ENCODE measurements around the gene SRCIN1. TPM values are rescaled to one million over a fixed set of nuclear protein-coding genes. Genes with fewer than 3 reads are reported as not detected.

SRCIN1 gene
- total and polyA plus RNA-seq, 4 donors = 0.05 to 5.3 (median 2.7) TPM

DNA sequence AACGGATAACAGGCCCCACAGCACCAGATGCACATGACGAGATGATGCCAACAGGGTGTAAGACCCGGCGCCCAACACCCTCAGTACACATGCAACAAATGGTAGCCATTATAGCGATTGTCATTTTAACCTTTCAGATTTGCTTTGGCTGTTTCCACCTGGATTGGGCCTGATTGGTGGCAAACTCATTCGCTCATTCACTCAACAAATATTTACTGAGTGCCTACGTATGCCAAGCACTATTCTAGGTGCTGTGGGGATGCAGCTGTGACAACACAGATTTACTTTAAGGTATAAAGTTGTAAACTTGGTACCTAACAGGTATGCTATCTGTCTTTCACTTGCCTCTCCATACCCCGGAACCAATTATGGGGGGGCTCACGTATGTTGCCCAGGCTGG, 66.8 kb downstream of the SRCIN1 start:
- Histone ChIP-seq H3K27me3 (ENCODE audit: control insufficient read depth in 4 of 4, insufficient read depth in 4 of 4, low read length in 3 of 4) (no peaks in the 10 kb centered on the region), H3K9ac (ENCODE audit: low read depth in 1 of 2, low read length in 2 of 2) (no peak overlapping the region), H3K27ac (ENCODE audit: low read depth in 1 of 2, low read length in 2 of 2) (no peak overlapping the region), H3K4me3 (ENCODE audit: low read depth in 1 of 3, low read length in 3 of 3) (no peak overlapping the region), H3K36me3 (ENCODE audit: control insufficient read depth in 4 of 4, insufficient read depth in 3 of 4, low read depth in 1 of 4, low read length in 3 of 4) (no peaks in the 10 kb centered on the region), H3K9me3 (ENCODE audit: control insufficient read depth in 4 of 4, low read length in 3 of 4) (no peaks in the 10 kb centered on the region), H3K4me1 (ENCODE audit: control insufficient read depth in 4 of 4, insufficient read depth in 4 of 4, low read length in 3 of 4) (peaks cover 0 to 7% (median 0%) of the 10 kb centered on the region in 4 donors)
- TF ChIP-seq HNF4A (conservative IDR thresholded peaks at IDR 0.05) = no peak
- no peak for TF ChIP-seq GABPA (IDR thresholded peaks at IDR 0.05 in 1 of 2, conservative IDR thresholded peaks at IDR 0.05 in 1 of 2)
- no peak for TF ChIP-seq JUND (IDR thresholded peaks at IDR 0.05)
- TF ChIP-seq TAF1 (conservative IDR thresholded peaks at IDR 0.05) = no peak
- TF ChIP-seq YY1 (IDR thresholded peaks at IDR 0.05) = no peak
- no peak for TF ChIP-seq NR2F2 (IDR thresholded peaks at IDR 0.05)
- TF ChIP-seq, protein P1, sequence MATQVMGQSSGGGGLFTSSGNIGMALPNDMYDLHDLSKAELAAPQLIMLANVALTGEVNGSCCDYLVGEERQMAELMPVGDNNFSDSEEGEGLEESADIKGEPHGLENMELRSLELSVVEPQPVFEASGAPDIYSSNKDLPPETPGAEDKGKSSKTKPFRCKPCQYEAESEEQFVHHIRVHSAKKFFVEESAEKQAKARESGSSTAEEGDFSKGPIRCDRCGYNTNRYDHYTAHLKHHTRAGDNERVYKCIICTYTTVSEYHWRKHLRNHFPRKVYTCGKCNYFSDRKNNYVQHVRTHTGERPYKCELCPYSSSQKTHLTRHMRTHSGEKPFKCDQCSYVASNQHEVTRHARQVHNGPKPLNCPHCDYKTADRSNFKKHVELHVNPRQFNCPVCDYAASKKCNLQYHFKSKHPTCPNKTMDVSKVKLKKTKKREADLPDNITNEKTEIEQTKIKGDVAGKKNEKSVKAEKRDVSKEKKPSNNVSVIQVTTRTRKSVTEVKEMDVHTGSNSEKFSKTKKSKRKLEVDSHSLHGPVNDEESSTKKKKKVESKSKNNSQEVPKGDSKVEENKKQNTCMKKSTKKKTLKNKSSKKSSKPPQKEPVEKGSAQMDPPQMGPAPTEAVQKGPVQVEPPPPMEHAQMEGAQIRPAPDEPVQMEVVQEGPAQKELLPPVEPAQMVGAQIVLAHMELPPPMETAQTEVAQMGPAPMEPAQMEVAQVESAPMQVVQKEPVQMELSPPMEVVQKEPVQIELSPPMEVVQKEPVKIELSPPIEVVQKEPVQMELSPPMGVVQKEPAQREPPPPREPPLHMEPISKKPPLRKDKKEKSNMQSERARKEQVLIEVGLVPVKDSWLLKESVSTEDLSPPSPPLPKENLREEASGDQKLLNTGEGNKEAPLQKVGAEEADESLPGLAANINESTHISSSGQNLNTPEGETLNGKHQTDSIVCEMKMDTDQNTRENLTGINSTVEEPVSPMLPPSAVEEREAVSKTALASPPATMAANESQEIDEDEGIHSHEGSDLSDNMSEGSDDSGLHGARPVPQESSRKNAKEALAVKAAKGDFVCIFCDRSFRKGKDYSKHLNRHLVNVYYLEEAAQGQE (IDR thresholded peaks at IDR 0.05) = no peak
- TF ChIP-seq MAX (IDR thresholded peaks at IDR 0.05) = no peak
- TF ChIP-seq EGR1 (IDR thresholded peaks at IDR 0.05; ENCODE audit: low read depth in 2 of 2) = no peak
- TF ChIP-seq FOXA1 (IDR thresholded peaks at IDR 0.05) = no peak
- TF ChIP-seq, protein P2, sequence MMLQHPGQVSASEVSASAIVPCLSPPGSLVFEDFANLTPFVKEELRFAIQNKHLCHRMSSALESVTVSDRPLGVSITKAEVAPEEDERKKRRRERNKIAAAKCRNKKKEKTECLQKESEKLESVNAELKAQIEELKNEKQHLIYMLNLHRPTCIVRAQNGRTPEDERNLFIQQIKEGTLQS (IDR thresholded peaks at IDR 0.05) = no peak
- no peak for TF ChIP-seq CTCF (IDR thresholded peaks at IDR 0.05; ENCODE audit: low read depth, low read length, missing input control)
- TF ChIP-seq RAD21 (IDR thresholded peaks at IDR 0.05) = no peak
- TF ChIP-seq SP1 (IDR thresholded peaks at IDR 0.05) = no peak
- no peak for TF ChIP-seq RXRA (IDR thresholded peaks at IDR 0.05)
- no peak for TF ChIP-seq FOXA2 (IDR thresholded peaks at IDR 0.05)
- no peak for TF ChIP-seq HNF4G (IDR thresholded peaks at IDR 0.05)
- DNase-seq (ENCODE audit: low spot score) = no peak
- WGBS = 68% methylated on average over 9 of the region's 9 CpGs

- peaks cover 0 to 7% (median 0%) of the 10 kb centered on the region in 4 donors for H3K4me1 ChIP-seq (ENCODE audit: control insufficient read depth in 4 of 4, insufficient read depth in 4 of 4, low read length in 3 of 4)
- H3K27ac ChIP-seq (ENCODE audit: low read depth in 1 of 2, low read length in 2 of 2) = no peak overlapping the region
- H3K4me3 ChIP-seq (ENCODE audit: low read depth in 1 of 3, low read length in 3 of 3) = no peak overlapping the region
- H3K36me3 ChIP-seq (ENCODE audit: control insufficient read depth in 4 of 4, insufficient read depth in 3 of 4, low read depth in 1 of 4, low read length in 3 of 4) = no peaks in the 10 kb centered on the region
- no peak for DNase-seq (ENCODE audit: low spot score)
- no peak overlapping the region for H3K9ac ChIP-seq (ENCODE audit: low read depth in 1 of 2, low read length in 2 of 2)
- 89% methylated on average over 4 of the region's 4 CpGs for WGBS
- TF ChIP-seq FOXA1 (IDR thresholded peaks at IDR 0.05) (no peak), CTCF (IDR thresholded peaks at IDR 0.05; ENCODE audit: low read depth, low read length, missing input control) (no peak), JUND (IDR thresholded peaks at IDR 0.05) (no peak), ZBTB33 (IDR thresholded peaks at IDR 0.05) (no peak), GABPA (IDR thresholded peaks at IDR 0.05 in 1 of 2, conservative IDR thresholded peaks at IDR 0.05 in 1 of 2) (no peak), TAF1 (conservative IDR thresholded peaks at IDR 0.05) (no peak), RAD21 (IDR thresholded peaks at IDR 0.05) (no peak), HNF4A (conservative IDR thresholded peaks at IDR 0.05) (no peak), MAX (IDR thresholded peaks at IDR 0.05) (no peak), EGR1 (IDR thresholded peaks at IDR 0.05; ENCODE audit: low read depth in 2 of 2) (no peak), YY1 (IDR thresholded peaks at IDR 0.05) (no peak)
- TF ChIP-seq, protein P2 (IDR thresholded peaks at IDR 0.05) = no peak
- H3K27me3 ChIP-seq (ENCODE audit: control insufficient read depth in 4 of 4, insufficient read depth in 4 of 4, low read length in 3 of 4) = no peaks in the 10 kb centered on the region
- no peaks in the 10 kb centered on the region for H3K9me3 ChIP-seq (ENCODE audit: control insufficient read depth in 4 of 4, low read length in 3 of 4)
Observed at GRCh38 chr17:38536661-38537060, 69.1 kb downstream of the SRCIN1 start.
